Thymus (tissue), 11 donors: ENCODE results near the gene GFRA1. TPM values are rescaled to one million over a fixed set of nuclear protein-coding genes. Genes with fewer than 3 reads are reported as not detected.

Experiments used
- DNase-seq, 9 donors: peaks; one replicate each; pipeline ENCODE4 v3.0.0-alpha.2; 2013; ENCODE audit warnings: low spot score in 9 of 9, low read depth in 6 of 9, missing footprints in 1 of 9
- H3K27ac ChIP-seq, 2 donors: one replicate each; pipeline ENCODE4 v1.5.1; 2013; ENCODE audit warnings: control low read depth in 1 of 2, low read depth in 1 of 2, low read length in 1 of 2, mild to moderate bottlenecking in 1 of 2, moderate library complexity in 1 of 2
- H3K27me3 ChIP-seq, 2 donors: one replicate each; pipeline ENCODE4 v1.5.1; 2013; ENCODE audit warnings: low read length in 1 of 2; ENCODE audit not compliant: control insufficient read depth in 2 of 2, insufficient read depth in 1 of 2
- H3K36me3 ChIP-seq, 2 donors: one replicate each; pipeline ENCODE4 v1.5.1; 2013; ENCODE audit warnings: low read length in 1 of 2, mild to moderate bottlenecking in 1 of 2, moderate library complexity in 1 of 2; ENCODE audit not compliant: control insufficient read depth in 2 of 2, insufficient read depth in 2 of 2
- H3K4me1 ChIP-seq, 2 donors: one replicate each; pipeline ENCODE4 v1.5.1; 2013; ENCODE audit warnings: low read length in 2 of 2; ENCODE audit not compliant: control insufficient read depth in 2 of 2, insufficient read depth in 2 of 2
- H3K4me3 ChIP-seq, 2 donors: one replicate each; pipeline ENCODE4 v1.5.1; 2013; ENCODE audit warnings: low read length in 2 of 2, control low read depth in 1 of 2, mild to moderate bottlenecking in 1 of 2
- H3K9me3 ChIP-seq, 2 donors: one replicate each; pipeline ENCODE4 v1.5.1; 2013; ENCODE audit warnings: low read length in 1 of 2, mild to moderate bottlenecking in 1 of 2; ENCODE audit not compliant: control insufficient read depth in 2 of 2, insufficient read depth in 1 of 2
- WGBS: extraction: QIAGEN DNeasy Blood & Tissue Kit; methylation state at CpG from one replicate; pipeline ENCODE4 v1.1.7; 2013; 5-methylcytosine and 5-hydroxymethylcytosine counted together
- polyA plus RNA-seq: library from polyadenylated mRNA; stranded (reverse); fragments of 200-250 nt; gene quantifications from one replicate; pipeline ENCODE4 v1.2.3, GENCODE V29; 2013
- total RNA-seq: library from RNA; stranded (reverse); fragments of 120-200 nt; gene quantifications from one replicate; pipeline ENCODE4 v1.2.4, GENCODE V29; 2013
- donor health status: healthy.

The GFRA1 gene
- total and polyA plus RNA-seq, 2 donors, result 1.6 to 5.0 TPM

- DNase-seq, result no peak
- 90% methylated on average over 1 of the region's 1 CpG for WGBS
- Histone ChIP-seq H3K4me1 (no peaks in the 10 kb centered on the region), H3K9me3 (no peaks in the 10 kb centered on the region), H3K4me3 (no peak overlapping the region), H3K27me3 (no peaks in the 10 kb centered on the region), H3K36me3 (no peaks in the 10 kb centered on the region), H3K27ac (no peak overlapping the region)
Observed at GRCh38 chr10:116300542-116300941, 27.5 kb upstream of the GFRA1 start.

GRCh38 chr10:116298586-116298985 is 25.6 kb upstream of the GFRA1 start:
- Histone ChIP-seq H3K27ac (no peak overlapping the region), H3K27me3 (no peaks in the 10 kb centered on the region), H3K4me1 (no peaks in the 10 kb centered on the region), H3K4me3 (no peak overlapping the region), H3K9me3 (no peaks in the 10 kb centered on the region), H3K36me3 (no peaks in the 10 kb centered on the region)
- no peak for DNase-seq
- WGBS, result 82% methylated on average over 3 of the region's 3 CpGs

GRCh38 chr10:116296291-116296721 is 23.3 kb upstream of the GFRA1 start:
- Histone ChIP-seq H3K27me3 (no peaks in the 10 kb centered on the region), H3K4me1 (no peaks in the 10 kb centered on the region)
- 77% methylated on average over 7 of the region's 7 CpGs for WGBS

GRCh38 chr10:116292493-116292892 is 19.5 kb upstream of the GFRA1 start:
- no peak overlapping the region for H3K4me3 ChIP-seq
- H3K36me3 ChIP-seq, result no peaks in the 10 kb centered on the region
- H3K27ac ChIP-seq, result no peak overlapping the region
- no peaks in the 10 kb centered on the region for H3K27me3 ChIP-seq
- no peaks in the 10 kb centered on the region for H3K9me3 ChIP-seq
- DNase-seq, result no peak
- H3K4me1 ChIP-seq, result no peaks in the 10 kb centered on the region

More at GRCh38 chr10:116296291-116296721, 23.3 kb upstream of the GFRA1 start:
- Histone ChIP-seq H3K4me3 (no peak overlapping the region), H3K36me3 (no peaks in the 10 kb centered on the region), H3K9me3 (no peaks in the 10 kb centered on the region), H3K27ac (no peak overlapping the region)
- DNase-seq, result no peak

GRCh38 chr10:116289652-116290051 is 16.6 kb upstream of the GFRA1 start:
- Histone ChIP-seq H3K27ac (no peak overlapping the region), H3K4me1 (no peaks in the 10 kb centered on the region), H3K9me3 (no peaks in the 10 kb centered on the region), H3K27me3 (no peaks in the 10 kb centered on the region), H3K4me3 (no peak overlapping the region), H3K36me3 (no peaks in the 10 kb centered on the region)
- WGBS, result 18% methylated on average over 1 of the region's 1 CpG
- no peak for DNase-seq

GRCh38 chr10:116287906-116288501 is 15.0 kb upstream of the GFRA1 start:
- no peak overlapping the region for H3K27ac ChIP-seq
- no peaks in the 10 kb centered on the region for H3K4me1 ChIP-seq
- peak in 2 of 9 donors; percentile 9 to 28 for DNase-seq
- no peaks in the 10 kb centered on the region for H3K27me3 ChIP-seq
- H3K4me3 ChIP-seq, result no peak overlapping the region
- no peaks in the 10 kb centered on the region for H3K9me3 ChIP-seq
- WGBS, result 40% methylated on average over 1 of the region's 1 CpG
- no peaks in the 10 kb centered on the region for H3K36me3 ChIP-seq

- no peak overlapping the region for H3K27ac ChIP-seq
- no peaks in the 10 kb centered on the region for H3K36me3 ChIP-seq
- H3K9me3 ChIP-seq, result no peaks in the 10 kb centered on the region
- no peak overlapping the region for H3K4me3 ChIP-seq
- WGBS, result 38% methylated on average over 9 of the region's 9 CpGs
- H3K4me1 ChIP-seq, result no peaks in the 10 kb centered on the region
- H3K27me3 ChIP-seq, result no peaks in the 10 kb centered on the region
- no peak for DNase-seq
Observed at GRCh38 chr10:116286626-116287200, 13.7 kb upstream of the GFRA1 start.

- Histone ChIP-seq H3K9me3 (no peaks in the 10 kb centered on the region), H3K27ac (no peak overlapping the region), H3K27me3 (peaks cover 0 to 4% of the 10 kb centered on the region in 2 donors), H3K4me3 (no peak overlapping the region), H3K4me1 (no peaks in the 10 kb centered on the region), H3K36me3 (no peaks in the 10 kb centered on the region)
- WGBS, result 81% methylated on average over 3 of the region's 3 CpGs
- DNase-seq, result no peak
Observed at GRCh38 chr10:116281775-116282174, 8.8 kb upstream of the GFRA1 start.

- no peak for DNase-seq
- WGBS, result 81% methylated on average over 6 of the region's 6 CpGs
- no peak overlapping the region for H3K4me3 ChIP-seq
- no peaks in the 10 kb centered on the region for H3K9me3 ChIP-seq
- peaks cover 18 to 32% of the 10 kb centered on the region in 2 donors for H3K27me3 ChIP-seq
- no peaks in the 10 kb centered on the region for H3K4me1 ChIP-seq
- no peaks in the 10 kb centered on the region for H3K36me3 ChIP-seq
- no peak overlapping the region for H3K27ac ChIP-seq
Observed at GRCh38 chr10:116278846-116279245, 5.8 kb upstream of the GFRA1 start.
